LNCAP (cell line): ENCODE data around the gene MID1.

Source experiments
- TF ChIP-seq, protein P1 (sequence below): fragments of 450-650 bp; IDR thresholded peaks from 2 replicates; pipeline ENCODE4 v1.5.1; 2017; ENCODE audit warnings: mild to moderate bottlenecking

Gene MID1

DNA sequence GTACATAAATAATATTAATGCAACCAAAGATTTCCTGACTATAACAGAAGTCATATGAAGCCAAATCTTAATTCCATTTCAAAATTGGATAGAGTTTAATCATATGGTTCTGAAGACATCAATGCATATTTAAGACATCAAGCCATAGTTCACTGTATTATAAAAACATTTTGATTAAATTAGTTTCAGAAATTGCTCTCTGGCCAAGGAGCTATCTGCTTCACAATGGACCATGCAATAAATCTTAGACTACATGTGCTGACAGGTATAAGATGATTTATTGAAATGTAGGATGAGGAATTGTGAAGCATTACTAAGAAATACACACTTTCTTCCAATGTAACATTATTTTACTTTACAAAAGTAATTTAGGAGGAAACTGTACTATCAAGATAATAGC lies 81.6 kb downstream of the MID1 start:
- TF ChIP-seq, protein P1, sequence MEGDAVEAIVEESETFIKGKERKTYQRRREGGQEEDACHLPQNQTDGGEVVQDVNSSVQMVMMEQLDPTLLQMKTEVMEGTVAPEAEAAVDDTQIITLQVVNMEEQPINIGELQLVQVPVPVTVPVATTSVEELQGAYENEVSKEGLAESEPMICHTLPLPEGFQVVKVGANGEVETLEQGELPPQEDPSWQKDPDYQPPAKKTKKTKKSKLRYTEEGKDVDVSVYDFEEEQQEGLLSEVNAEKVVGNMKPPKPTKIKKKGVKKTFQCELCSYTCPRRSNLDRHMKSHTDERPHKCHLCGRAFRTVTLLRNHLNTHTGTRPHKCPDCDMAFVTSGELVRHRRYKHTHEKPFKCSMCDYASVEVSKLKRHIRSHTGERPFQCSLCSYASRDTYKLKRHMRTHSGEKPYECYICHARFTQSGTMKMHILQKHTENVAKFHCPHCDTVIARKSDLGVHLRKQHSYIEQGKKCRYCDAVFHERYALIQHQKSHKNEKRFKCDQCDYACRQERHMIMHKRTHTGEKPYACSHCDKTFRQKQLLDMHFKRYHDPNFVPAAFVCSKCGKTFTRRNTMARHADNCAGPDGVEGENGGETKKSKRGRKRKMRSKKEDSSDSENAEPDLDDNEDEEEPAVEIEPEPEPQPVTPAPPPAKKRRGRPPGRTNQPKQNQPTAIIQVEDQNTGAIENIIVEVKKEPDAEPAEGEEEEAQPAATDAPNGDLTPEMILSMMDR: no peak

DNA sequence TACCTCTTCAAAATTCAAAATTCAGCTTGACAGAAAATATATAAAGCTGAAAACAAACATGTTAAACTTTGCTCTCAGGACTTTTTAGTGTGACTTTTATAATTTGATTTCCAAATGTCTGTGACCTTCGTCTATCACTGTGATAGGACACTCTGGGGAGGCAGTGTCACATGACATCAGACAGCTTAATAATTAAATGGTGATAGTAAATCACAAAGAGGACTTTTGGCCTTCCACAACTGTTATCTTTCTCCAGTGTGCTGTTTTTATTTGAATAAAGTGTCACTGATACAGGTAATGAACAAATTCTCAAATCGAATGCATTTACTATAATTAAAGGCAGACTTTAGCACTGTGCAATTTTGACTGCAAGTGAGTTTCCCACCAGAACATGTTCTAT lies 83.1 kb downstream of the MID1 start:
- TF ChIP-seq, protein P1: no peak

DNA sequence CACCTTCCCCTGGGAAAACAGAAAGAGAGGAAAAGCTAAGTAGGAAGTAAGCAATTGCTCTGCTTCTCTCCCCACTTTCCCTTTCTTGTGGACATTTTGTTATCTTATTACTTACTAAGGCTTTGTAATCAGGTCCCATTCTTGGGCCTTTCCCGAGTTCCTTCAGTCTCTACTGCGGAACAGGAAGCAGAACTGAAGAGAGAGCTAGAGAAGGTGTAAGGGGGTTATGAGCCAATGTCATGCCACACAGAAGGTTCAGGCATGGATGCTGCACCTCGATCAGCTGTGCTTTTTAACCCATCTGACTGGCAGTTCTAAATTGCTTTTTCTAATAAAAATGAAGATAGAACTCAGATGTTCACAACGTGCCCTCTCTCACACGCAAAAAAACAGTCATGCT lies 83.6 kb downstream of the MID1 start:
- TF ChIP-seq, protein P1: no peak

DNA sequence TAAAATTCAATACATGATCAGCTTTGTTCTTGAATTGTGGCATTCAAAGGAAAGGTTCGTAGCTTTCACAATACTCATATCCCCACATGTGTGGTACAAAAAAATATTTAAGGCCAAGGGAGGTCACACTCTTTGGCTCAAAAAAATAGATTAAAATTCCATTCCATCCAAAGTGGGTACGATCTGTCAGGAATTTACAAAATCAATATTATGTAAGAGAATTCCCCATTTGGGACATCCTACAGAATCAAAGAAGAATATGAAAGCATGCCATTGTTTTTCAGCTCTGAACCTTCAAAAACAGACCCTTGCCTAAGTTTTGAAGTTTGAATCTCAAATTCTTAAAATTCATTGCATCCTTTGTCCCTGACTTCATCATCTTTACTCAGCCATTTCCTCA lies 85.8 kb downstream of the MID1 start:
- TF ChIP-seq, protein P1: no peak

DNA sequence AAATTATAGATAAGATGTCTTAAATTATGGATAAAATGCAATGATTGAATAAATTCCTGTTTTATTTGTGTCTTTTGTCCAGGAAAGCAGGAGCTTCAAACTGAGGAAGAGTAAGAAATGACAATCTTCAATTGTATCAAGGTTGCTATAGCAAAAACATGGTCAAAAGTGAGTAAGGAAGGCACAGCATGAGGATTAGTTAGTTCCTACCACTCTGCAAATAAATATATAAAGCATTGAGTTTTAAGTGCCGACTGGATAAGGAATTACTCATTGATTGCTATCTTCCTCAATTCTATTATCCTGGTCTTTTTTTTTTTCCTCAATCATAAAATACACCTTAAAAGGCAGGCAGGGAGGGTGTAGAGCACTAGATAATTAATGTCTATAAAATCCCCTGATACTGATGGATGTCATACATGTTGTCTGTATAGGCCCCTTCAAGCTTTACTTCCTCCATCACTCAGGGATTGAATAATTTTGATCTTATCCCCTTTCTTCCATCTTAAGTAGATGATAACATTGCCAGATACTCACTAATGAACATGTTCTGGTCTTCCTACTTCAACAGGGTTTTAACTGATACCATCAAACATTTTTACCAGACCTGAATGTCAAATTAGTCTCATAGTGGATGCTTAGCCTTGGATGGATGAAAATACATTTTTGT lies 86.6 kb downstream of the MID1 start:
- TF ChIP-seq, protein P1: no peak

DNA sequence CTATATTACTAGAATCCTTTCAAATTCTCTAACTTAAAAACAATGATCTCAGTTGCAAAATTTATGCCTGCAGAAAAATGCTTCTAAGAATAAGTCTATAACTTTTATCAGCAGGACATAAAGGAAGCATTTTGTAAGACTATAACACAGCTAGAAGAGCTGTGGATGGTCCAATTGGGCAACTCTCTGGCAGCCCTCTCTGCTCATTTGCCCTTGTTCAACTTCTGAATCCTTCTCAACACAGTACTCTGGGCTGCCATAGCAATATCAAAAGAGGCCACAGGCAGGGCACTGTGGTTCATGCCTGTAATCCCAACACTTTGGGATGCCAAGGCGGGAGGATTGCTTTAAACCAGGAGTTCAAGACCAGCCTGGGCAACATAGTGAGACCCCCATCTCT lies 88.5 kb downstream of the MID1 start:
- TF ChIP-seq, protein P1: no peak

DNA sequence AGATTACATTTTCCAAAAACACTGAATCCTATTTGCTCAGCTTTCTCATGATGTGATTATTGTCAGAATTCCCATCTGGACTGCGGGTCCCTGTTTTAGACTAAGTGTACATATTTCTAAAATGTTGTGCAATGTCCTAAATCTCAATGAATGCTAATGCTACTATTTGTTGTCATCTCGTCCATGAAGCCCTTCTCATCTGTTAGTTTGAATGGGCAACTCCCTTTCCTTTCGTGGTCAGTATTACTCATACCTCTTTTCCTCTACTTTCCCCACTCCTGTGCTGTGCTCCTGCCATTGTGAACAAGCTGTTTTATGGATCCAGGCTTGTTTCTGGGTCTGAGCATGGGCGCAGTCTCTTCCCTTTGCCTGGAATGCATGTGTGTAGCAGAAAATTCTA lies 91.0 kb downstream of the MID1 start:
- TF ChIP-seq, protein P1: no peak

DNA sequence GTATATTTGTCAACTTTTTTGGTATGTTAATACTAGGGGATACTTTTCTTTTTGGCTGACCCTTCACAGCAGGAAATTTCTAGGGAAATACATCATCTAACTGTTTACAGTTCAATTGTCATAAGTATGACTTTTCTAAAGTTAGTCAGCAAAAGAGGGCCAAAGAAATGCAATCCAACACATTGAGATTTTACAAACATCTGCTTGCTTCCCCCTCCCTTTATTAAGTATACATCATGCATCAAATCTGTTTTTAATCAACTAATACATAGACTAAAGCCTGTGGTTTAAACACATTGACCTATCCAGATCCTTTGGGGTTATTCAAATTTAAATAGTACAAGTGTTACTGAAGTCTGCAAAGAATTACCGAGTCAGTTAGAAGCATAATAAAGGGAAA lies 93.9 kb downstream of the MID1 start:
- TF ChIP-seq, protein P1: no peak
